Neuronal stem cell (in vitro differentiated cells): ENCODE results near the gene SYNPO.

Source experiments
- DNase-seq: peaks from one replicate; pipeline ENCODE4 v3.0.0-alpha.2; 2013; ENCODE audit warnings: low spot score
- H2AFZ ChIP-seq: one replicate; pipeline ENCODE4 v1.6.1; 2013; ENCODE audit warnings: mild to moderate bottlenecking, low read length, inconsistent platforms
- H2AK5ac ChIP-seq: 2 replicates; pipeline ENCODE4 v1.6.1; 2013; ENCODE audit warnings: low read depth, mild to moderate bottlenecking, inconsistent platforms, low read length, moderate library complexity, mixed read lengths
- H2BK120ac ChIP-seq: 2 replicates; pipeline ENCODE4 v1.6.1; 2013; ENCODE audit warnings: low read depth, mild to moderate bottlenecking, inconsistent platforms, low read length, moderate library complexity, mixed read lengths
- H2BK12ac ChIP-seq: one replicate; pipeline ENCODE4 v1.6.1; 2013; ENCODE audit warnings: low read length, inconsistent platforms
- H2BK15ac ChIP-seq: 2 replicates; pipeline ENCODE4 v1.6.1; 2013; ENCODE audit warnings: mild to moderate bottlenecking, low read length, inconsistent platforms, mixed read lengths
- H2BK5ac ChIP-seq: one replicate; pipeline ENCODE4 v1.6.1; 2013; ENCODE audit warnings: inconsistent platforms, mild to moderate bottlenecking, low read length, moderate library complexity
- H3K14ac ChIP-seq: one replicate; pipeline ENCODE4 v1.6.1; 2013; ENCODE audit warnings: low read length, inconsistent platforms
- H3K18ac ChIP-seq: 2 replicates; pipeline ENCODE4 v1.6.1; 2013; ENCODE audit warnings: low read length, inconsistent platforms
- H3K23ac ChIP-seq: 2 replicates; pipeline ENCODE4 v1.6.1; 2013; ENCODE audit warnings: low read depth, mild to moderate bottlenecking, mixed read lengths, low read length, inconsistent platforms; ENCODE audit not compliant: poor library complexity
- H3K27ac ChIP-seq: replicated peaks from 3 replicates; pipeline ENCODE4 v1.5.1; 2013; ENCODE audit warnings: low read length, inconsistent platforms
- H3K27me3 ChIP-seq, 3 experiments: 2 replicates each; pipeline ENCODE4 v1.6.1; 2013; ENCODE audit warnings: low read length in 3 of 3, mild to moderate bottlenecking in 2 of 3, inconsistent platforms in 1 of 3, low read depth in 1 of 3, mixed read lengths in 1 of 3, moderate library complexity in 1 of 3; ENCODE audit not compliant: control insufficient read depth in 3 of 3, insufficient read depth in 3 of 3
- H3K36me3 ChIP-seq, 2 donors: replicated peaks in 1 of 2; 2 replicates each; pipeline ENCODE4 v1.6.1; 2013; ENCODE audit warnings: low read length in 2 of 2; ENCODE audit not compliant: control insufficient read depth in 2 of 2, insufficient read depth in 2 of 2
- H3K4ac ChIP-seq: 2 replicates; pipeline ENCODE4 v1.6.1; 2013; ENCODE audit warnings: inconsistent platforms, mild to moderate bottlenecking, low read length, moderate library complexity
- H3K4me1 ChIP-seq, 2 donors: 1 replicate in 1 of 2; 2 replicates in 1 of 2; pipeline ENCODE4 v1.6.1; 2013; ENCODE audit warnings: low read length in 2 of 2, low read depth in 1 of 2; ENCODE audit not compliant: control insufficient read depth in 2 of 2, insufficient read depth in 1 of 2
- H3K4me2 ChIP-seq: one replicate; pipeline ENCODE4 v1.6.1; 2013; ENCODE audit warnings: mild to moderate bottlenecking, low read length, inconsistent platforms; ENCODE audit not compliant: insufficient read depth, poor library complexity, severe bottlenecking
- H3K4me3 ChIP-seq, 2 donors: 2 replicates each; pipeline ENCODE4 v1.5.1; 2013; ENCODE audit warnings: low read length in 2 of 2, mild to moderate bottlenecking in 2 of 2, inconsistent platforms in 1 of 2, moderate library complexity in 1 of 2
- H3K79me1 ChIP-seq: one replicate; pipeline ENCODE4 v1.6.1; 2013; ENCODE audit warnings: low read depth, mild to moderate bottlenecking, inconsistent platforms, low read length, moderate library complexity
- H3K9ac ChIP-seq: one replicate; pipeline ENCODE4 v1.6.1; 2013; ENCODE audit warnings: mild to moderate bottlenecking, low read depth, low read length, inconsistent platforms; ENCODE audit not compliant: poor library complexity
- H3K9me3 ChIP-seq, 2 donors: replicated peaks in 1 of 2; 2 replicates each; pipeline versions ENCODE3 to v1.6.1; 2013; ENCODE audit warnings: low read length in 2 of 2, mild to moderate bottlenecking in 2 of 2, inconsistent platforms in 1 of 2, low read depth in 1 of 2, mixed read lengths in 1 of 2, moderate library complexity in 1 of 2; ENCODE audit not compliant: control insufficient read depth in 2 of 2, insufficient read depth in 1 of 2
- H4K8ac ChIP-seq: one replicate; pipeline ENCODE4 v1.6.1; 2013; ENCODE audit warnings: low read depth, mild to moderate bottlenecking, inconsistent platforms, low read length, moderate library complexity
- H4K91ac ChIP-seq: one replicate; pipeline ENCODE4 v1.6.1; 2013; ENCODE audit warnings: low read length, low read depth, mild to moderate bottlenecking, inconsistent platforms; ENCODE audit not compliant: poor library complexity
- WGBS, 2 donors: extraction: QIAGEN DNeasy Blood & Tissue Kit; methylation state at CpG; one replicate each; pipeline ENCODE4 v1.1.7; 2013; ENCODE audit warnings: missing lambda C conversion rate in 2 of 2, mixed read lengths in 1 of 2; ENCODE audit not compliant: insufficient read length in 2 of 2, insufficient replicate concordance in 1 of 2; ENCODE audit errors: extremely low coverage in 2 of 2; 5-methylcytosine and 5-hydroxymethylcytosine counted together

The SYNPO gene

DNA sequence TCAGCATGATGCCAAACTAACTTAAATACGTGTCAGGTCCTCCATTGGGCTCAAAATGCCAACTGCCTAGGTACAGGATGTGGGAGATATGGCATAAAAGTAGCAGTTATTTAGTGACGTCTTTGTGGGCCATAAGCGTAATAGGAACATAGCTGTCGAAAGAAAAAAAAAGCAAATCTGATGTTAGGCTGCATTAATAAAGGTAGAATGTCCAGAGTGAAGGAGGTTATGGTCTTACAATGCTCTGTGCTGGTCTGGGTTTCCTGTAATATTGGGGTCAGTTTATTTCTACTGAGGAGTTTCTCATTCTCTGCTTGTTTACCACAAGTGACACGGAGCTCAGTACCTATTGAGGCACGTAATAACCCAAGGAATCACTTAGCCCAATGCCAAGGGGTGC, 33.4 kb upstream of the SYNPO start:
- no CpG with 5 or more reads among the region's 6 CpGs for WGBS, 2 donors
- Histone ChIP-seq H2AFZ (no peak overlapping the region), H3K79me1 (no peaks in the 10 kb centered on the region), H3K4me2 (no peak overlapping the region), H4K8ac (no peak overlapping the region), H2BK120ac (no peak overlapping the region), H2BK5ac (no peak overlapping the region), H3K27me3 (peaks cover 0 to 4% (median 0%) of the 10 kb centered on the region in 3 experiments), H3K9ac (no peak overlapping the region), H3K18ac (no peak overlapping the region), H3K4ac (no peak overlapping the region), H2BK12ac (no peak overlapping the region), H3K9me3 (no peaks in the 10 kb centered on the region), H3K4me3 (no peak overlapping the region), H3K14ac (no peak overlapping the region), H3K23ac (no peak overlapping the region), H3K36me3 (no peaks in the 10 kb centered on the region), H2AK5ac (no peak overlapping the region), H2BK15ac (no peak overlapping the region), H4K91ac (no peak overlapping the region), H3K4me1 (peaks cover 0 to 11% of the 10 kb centered on the region in 2 donors), H3K27ac (no peak overlapping the region)
- DNase-seq, result no peak

DNA sequence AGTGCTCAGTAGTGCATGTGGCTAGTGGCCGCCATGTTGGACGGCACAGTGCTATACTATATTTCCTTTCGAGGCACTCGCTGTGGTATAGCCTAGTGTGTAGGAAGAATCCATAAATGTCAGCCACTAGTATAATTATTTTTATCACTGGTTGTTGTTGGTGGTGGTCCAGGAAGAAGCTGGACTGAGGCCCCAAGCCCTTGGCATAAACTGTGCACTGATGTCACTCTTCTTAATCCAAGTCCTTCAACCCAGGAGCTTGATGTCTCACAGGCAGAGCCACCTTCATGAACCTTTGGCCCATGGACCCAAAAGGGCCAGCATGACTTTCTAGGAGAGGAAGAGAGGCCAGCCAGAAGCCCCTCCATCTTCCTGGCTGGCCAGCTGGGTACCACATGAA, 32.5 kb upstream of the SYNPO start:
- Histone ChIP-seq H3K4ac (no peak overlapping the region), H3K27me3 (peaks cover 0 to 4% (median 0%) of the 10 kb centered on the region in 3 experiments), H4K8ac (no peak overlapping the region), H2BK5ac (no peak overlapping the region), H4K91ac (no peak overlapping the region), H3K9me3 (no peaks in the 10 kb centered on the region), H3K27ac (no peak overlapping the region), H3K4me1 (peaks cover 0 to 10% of the 10 kb centered on the region in 2 donors), H3K23ac (no peak overlapping the region), H3K79me1 (no peaks in the 10 kb centered on the region), H3K36me3 (no peaks in the 10 kb centered on the region), H2BK120ac (no peak overlapping the region), H2AFZ (no peak overlapping the region), H2BK15ac (no peak overlapping the region), H3K4me2 (no peak overlapping the region), H2BK12ac (no peak overlapping the region), H3K14ac (no peak overlapping the region), H3K18ac (no peak overlapping the region), H3K4me3 (no peak overlapping the region), H3K9ac (no peak overlapping the region), H2AK5ac (no peak overlapping the region)
- DNase-seq, result no peak
- no CpG with 5 or more reads among the region's 4 CpGs for WGBS, 2 donors

DNA sequence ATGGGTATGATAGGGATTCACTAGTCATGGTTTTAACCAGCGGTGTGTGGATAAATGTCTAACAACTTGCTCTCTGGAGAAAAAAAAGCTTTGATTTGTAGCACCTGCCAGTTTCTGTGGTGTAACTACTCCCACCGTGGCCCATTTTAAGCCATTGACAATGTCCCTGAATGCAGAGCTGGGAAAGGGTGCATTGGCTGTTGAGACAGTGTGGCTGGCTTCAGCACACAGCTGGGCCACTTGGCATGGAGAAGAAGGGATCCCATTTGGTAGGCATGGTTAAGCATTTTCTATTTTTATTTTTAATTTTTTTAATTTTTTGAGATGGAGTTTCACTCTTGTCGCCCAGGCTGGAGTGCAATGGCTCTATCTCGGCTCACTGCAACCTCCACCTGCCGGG, 31.5 kb upstream of the SYNPO start:
- H2AK5ac ChIP-seq, result no peak overlapping the region
- DNase-seq, result no peak
- H4K91ac ChIP-seq, result no peak overlapping the region
- no peak overlapping the region for H2BK120ac ChIP-seq
- no peak overlapping the region for H3K4ac ChIP-seq
- no peak overlapping the region for H2AFZ ChIP-seq
- no peak overlapping the region for H3K4me3 ChIP-seq
- H4K8ac ChIP-seq, result no peak overlapping the region
- no peak overlapping the region for H3K18ac ChIP-seq
- no peak overlapping the region for H3K14ac ChIP-seq
- H3K9me3 ChIP-seq, result no peaks in the 10 kb centered on the region
- peaks cover 0 to 4% (median 0%) of the 10 kb centered on the region in 3 experiments for H3K27me3 ChIP-seq
- H3K4me2 ChIP-seq, result no peak overlapping the region
- H3K23ac ChIP-seq, result no peak overlapping the region
- H3K4me1 ChIP-seq, result peaks cover under 1 to 7% of the 10 kb centered on the region in 2 donors
- WGBS, 2 donors, result no CpG with 5 or more reads among the region's 5 CpGs
- no peak overlapping the region for H3K9ac ChIP-seq
- no peak overlapping the region for H2BK5ac ChIP-seq
- no peak overlapping the region for H3K27ac ChIP-seq
- no peaks in the 10 kb centered on the region for H3K79me1 ChIP-seq
- H3K36me3 ChIP-seq, result no peaks in the 10 kb centered on the region
- no peak overlapping the region for H2BK12ac ChIP-seq
- no peak overlapping the region for H2BK15ac ChIP-seq

- Histone ChIP-seq H2AFZ (peak overlapping the region; percentile 66), H4K91ac (no peak overlapping the region), H4K8ac (no peak overlapping the region), H3K18ac (peak overlapping the region; percentile 31), H3K4me1 (peaks cover 7 to 11% of the 10 kb centered on the region in 2 donors), H2BK15ac (no peak overlapping the region), H3K9ac (no peak overlapping the region), H2AK5ac (no peak overlapping the region), H3K79me1 (no peaks in the 10 kb centered on the region), H3K4me3 (no peak overlapping the region), H3K36me3 (no peaks in the 10 kb centered on the region), H2BK12ac (no peak overlapping the region), H2BK120ac (no peak overlapping the region), H3K27ac (no peak overlapping the region), H3K23ac (no peak overlapping the region), H3K4me2 (no peak overlapping the region), H3K27me3 (peaks cover 0 to 10% (median 0%) of the 10 kb centered on the region in 3 experiments), H3K14ac (no peak overlapping the region), H3K9me3 (no peaks in the 10 kb centered on the region), H2BK5ac (no peak overlapping the region), H3K4ac (no peak overlapping the region)
- no peak for DNase-seq
- no CpG with 5 or more reads among the region's 7 CpGs for WGBS, 2 donors
Measured at GRCh38 chr5:150609843-150610584, 30.4 kb upstream of the SYNPO start.
